Measurements from ENCODE around the gene ATG4D. TPM values are rescaled to one million over a fixed set of nuclear protein-coding genes. Genes with fewer than 3 reads are reported as not detected.
"Not testable (repeated sequence)": the region's sequence is repeated elsewhere in the genome, so short reads cannot be mapped to it uniquely, and the experiment has no call there.

The ATG4D gene
- total and polyA plus RNA-seq, 4 donors = 4.7 to 44.4 (median 11.1) TPM

GRCh38 chr19:10523135-10523636, 20.5 kb upstream of the ATG4D start:
- Histone ChIP-seq H3K27me3 (ENCODE audit: control insufficient read depth in 4 of 4, insufficient read depth in 4 of 4, low read length in 3 of 4) (peaks cover 0 to 6% (median 1%) of the 10 kb centered on the region in 4 donors), H3K9ac (ENCODE audit: low read depth in 1 of 2, low read length in 2 of 2) (no peak overlapping the region), H3K27ac (ENCODE audit: low read depth in 1 of 2, low read length in 2 of 2) (no peak overlapping the region), H3K36me3 (ENCODE audit: control insufficient read depth in 4 of 4, insufficient read depth in 3 of 4, low read depth in 1 of 4, low read length in 3 of 4) (no peaks in the 10 kb centered on the region), H3K4me3 (ENCODE audit: low read depth in 1 of 3, low read length in 3 of 3) (no peak overlapping the region), H3K9me3 (ENCODE audit: control insufficient read depth in 4 of 4, low read length in 3 of 4) (no peaks in the 10 kb centered on the region), H3K4me1 (ENCODE audit: control insufficient read depth in 4 of 4, insufficient read depth in 4 of 4, low read length in 3 of 4) (peaks cover 0 to 7% (median 2%) of the 10 kb centered on the region in 4 donors)
- TF ChIP-seq FOXA1 (IDR thresholded peaks at IDR 0.05) (no peak), MAX (IDR thresholded peaks at IDR 0.05) (no peak), HNF4G (IDR thresholded peaks at IDR 0.05) (no peak), NR2F2 (IDR thresholded peaks at IDR 0.05) (no peak), RXRA (IDR thresholded peaks at IDR 0.05) (no peak), ATF3 (IDR thresholded peaks at IDR 0.05) (no peak), GABPA (IDR thresholded peaks at IDR 0.05 in 1 of 2, conservative IDR thresholded peaks at IDR 0.05 in 1 of 2) (no peak), TAF1 (conservative IDR thresholded peaks at IDR 0.05) (no peak), JUND (IDR thresholded peaks at IDR 0.05) (no peak), EGR1 (IDR thresholded peaks at IDR 0.05; ENCODE audit: low read depth in 2 of 2) (no peak)
- TF ChIP-seq, protein P1, sequence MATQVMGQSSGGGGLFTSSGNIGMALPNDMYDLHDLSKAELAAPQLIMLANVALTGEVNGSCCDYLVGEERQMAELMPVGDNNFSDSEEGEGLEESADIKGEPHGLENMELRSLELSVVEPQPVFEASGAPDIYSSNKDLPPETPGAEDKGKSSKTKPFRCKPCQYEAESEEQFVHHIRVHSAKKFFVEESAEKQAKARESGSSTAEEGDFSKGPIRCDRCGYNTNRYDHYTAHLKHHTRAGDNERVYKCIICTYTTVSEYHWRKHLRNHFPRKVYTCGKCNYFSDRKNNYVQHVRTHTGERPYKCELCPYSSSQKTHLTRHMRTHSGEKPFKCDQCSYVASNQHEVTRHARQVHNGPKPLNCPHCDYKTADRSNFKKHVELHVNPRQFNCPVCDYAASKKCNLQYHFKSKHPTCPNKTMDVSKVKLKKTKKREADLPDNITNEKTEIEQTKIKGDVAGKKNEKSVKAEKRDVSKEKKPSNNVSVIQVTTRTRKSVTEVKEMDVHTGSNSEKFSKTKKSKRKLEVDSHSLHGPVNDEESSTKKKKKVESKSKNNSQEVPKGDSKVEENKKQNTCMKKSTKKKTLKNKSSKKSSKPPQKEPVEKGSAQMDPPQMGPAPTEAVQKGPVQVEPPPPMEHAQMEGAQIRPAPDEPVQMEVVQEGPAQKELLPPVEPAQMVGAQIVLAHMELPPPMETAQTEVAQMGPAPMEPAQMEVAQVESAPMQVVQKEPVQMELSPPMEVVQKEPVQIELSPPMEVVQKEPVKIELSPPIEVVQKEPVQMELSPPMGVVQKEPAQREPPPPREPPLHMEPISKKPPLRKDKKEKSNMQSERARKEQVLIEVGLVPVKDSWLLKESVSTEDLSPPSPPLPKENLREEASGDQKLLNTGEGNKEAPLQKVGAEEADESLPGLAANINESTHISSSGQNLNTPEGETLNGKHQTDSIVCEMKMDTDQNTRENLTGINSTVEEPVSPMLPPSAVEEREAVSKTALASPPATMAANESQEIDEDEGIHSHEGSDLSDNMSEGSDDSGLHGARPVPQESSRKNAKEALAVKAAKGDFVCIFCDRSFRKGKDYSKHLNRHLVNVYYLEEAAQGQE (IDR thresholded peaks at IDR 0.05) = no peak
- TF ChIP-seq, protein P2, sequence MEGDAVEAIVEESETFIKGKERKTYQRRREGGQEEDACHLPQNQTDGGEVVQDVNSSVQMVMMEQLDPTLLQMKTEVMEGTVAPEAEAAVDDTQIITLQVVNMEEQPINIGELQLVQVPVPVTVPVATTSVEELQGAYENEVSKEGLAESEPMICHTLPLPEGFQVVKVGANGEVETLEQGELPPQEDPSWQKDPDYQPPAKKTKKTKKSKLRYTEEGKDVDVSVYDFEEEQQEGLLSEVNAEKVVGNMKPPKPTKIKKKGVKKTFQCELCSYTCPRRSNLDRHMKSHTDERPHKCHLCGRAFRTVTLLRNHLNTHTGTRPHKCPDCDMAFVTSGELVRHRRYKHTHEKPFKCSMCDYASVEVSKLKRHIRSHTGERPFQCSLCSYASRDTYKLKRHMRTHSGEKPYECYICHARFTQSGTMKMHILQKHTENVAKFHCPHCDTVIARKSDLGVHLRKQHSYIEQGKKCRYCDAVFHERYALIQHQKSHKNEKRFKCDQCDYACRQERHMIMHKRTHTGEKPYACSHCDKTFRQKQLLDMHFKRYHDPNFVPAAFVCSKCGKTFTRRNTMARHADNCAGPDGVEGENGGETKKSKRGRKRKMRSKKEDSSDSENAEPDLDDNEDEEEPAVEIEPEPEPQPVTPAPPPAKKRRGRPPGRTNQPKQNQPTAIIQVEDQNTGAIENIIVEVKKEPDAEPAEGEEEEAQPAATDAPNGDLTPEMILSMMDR (IDR thresholded peaks at IDR 0.05; ENCODE audit: low read depth, low read length, missing input control) = no peak
- TF ChIP-seq, protein P3, sequence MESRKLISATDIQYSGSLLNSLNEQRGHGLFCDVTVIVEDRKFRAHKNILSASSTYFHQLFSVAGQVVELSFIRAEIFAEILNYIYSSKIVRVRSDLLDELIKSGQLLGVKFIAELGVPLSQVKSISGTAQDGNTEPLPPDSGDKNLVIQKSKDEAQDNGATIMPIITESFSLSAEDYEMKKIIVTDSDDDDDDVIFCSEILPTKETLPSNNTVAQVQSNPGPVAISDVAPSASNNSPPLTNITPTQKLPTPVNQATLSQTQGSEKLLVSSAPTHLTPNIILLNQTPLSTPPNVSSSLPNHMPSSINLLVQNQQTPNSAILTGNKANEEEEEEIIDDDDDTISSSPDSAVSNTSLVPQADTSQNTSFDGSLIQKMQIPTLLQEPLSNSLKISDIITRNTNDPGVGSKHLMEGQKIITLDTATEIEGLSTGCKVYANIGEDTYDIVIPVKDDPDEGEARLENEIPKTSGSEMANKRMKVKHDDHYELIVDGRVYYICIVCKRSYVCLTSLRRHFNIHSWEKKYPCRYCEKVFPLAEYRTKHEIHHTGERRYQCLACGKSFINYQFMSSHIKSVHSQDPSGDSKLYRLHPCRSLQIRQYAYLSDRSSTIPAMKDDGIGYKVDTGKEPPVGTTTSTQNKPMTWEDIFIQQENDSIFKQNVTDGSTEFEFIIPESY (IDR thresholded peaks at IDR 0.05) = no peak
- 80% methylated on average over 3 of the region's 3 CpGs for WGBS
- no peak for DNase-seq (ENCODE audit: low spot score)

- Histone ChIP-seq H3K36me3 (ENCODE audit: control insufficient read depth in 4 of 4, insufficient read depth in 3 of 4, low read depth in 1 of 4, low read length in 3 of 4) (no peaks in the 10 kb centered on the region), H3K4me3 (ENCODE audit: low read depth in 1 of 3, low read length in 3 of 3) (no peak overlapping the region), H3K9ac (ENCODE audit: low read depth in 1 of 2, low read length in 2 of 2) (no peak overlapping the region), H3K9me3 (ENCODE audit: control insufficient read depth in 4 of 4, low read length in 3 of 4) (no peaks in the 10 kb centered on the region), H3K4me1 (ENCODE audit: control insufficient read depth in 4 of 4, insufficient read depth in 4 of 4, low read length in 3 of 4) (no peaks in the 10 kb centered on the region), H3K27me3 (ENCODE audit: control insufficient read depth in 4 of 4, insufficient read depth in 4 of 4, low read length in 3 of 4) (no peaks in the 10 kb centered on the region), H3K27ac (ENCODE audit: low read depth in 1 of 2, low read length in 2 of 2) (no peak overlapping the region)
- no peak for DNase-seq (ENCODE audit: low spot score)
- 90% methylated on average over 7 of the region's 7 CpGs for WGBS
- TF ChIP-seq FOXA1 (IDR thresholded peaks at IDR 0.05) (no peak), RXRA (IDR thresholded peaks at IDR 0.05) (no peak), GABPA (IDR thresholded peaks at IDR 0.05 in 1 of 2, conservative IDR thresholded peaks at IDR 0.05 in 1 of 2) (no peak), YY1 (IDR thresholded peaks at IDR 0.05) (no peak), FOXA2 (IDR thresholded peaks at IDR 0.05) (no peak), HNF4G (IDR thresholded peaks at IDR 0.05) (no peak), ATF3 (IDR thresholded peaks at IDR 0.05) (no peak)
- TF ChIP-seq, protein P2 (IDR thresholded peaks at IDR 0.05; ENCODE audit: low read depth, low read length, missing input control) = no peak
Measured at GRCh38 chr19:10525636-10526035, 18.1 kb upstream of the ATG4D start.

- H3K9ac ChIP-seq (ENCODE audit: low read depth in 1 of 2, low read length in 2 of 2); H3K4me1 ChIP-seq (ENCODE audit: control insufficient read depth in 4 of 4, insufficient read depth in 4 of 4, low read length in 3 of 4); DNase-seq (ENCODE audit: low spot score); H3K27ac ChIP-seq (ENCODE audit: low read depth in 1 of 2, low read length in 2 of 2); H3K4me3 ChIP-seq (ENCODE audit: low read depth in 1 of 3, low read length in 3 of 3); H3K9me3 ChIP-seq (ENCODE audit: control insufficient read depth in 4 of 4, low read length in 3 of 4); H3K27me3 ChIP-seq (ENCODE audit: control insufficient read depth in 4 of 4, insufficient read depth in 4 of 4, low read length in 3 of 4); H3K36me3 ChIP-seq (ENCODE audit: control insufficient read depth in 4 of 4, insufficient read depth in 3 of 4, low read depth in 1 of 4, low read length in 3 of 4): not testable (repeated sequence)
- 91% methylated on average over 8 of the region's 8 CpGs for WGBS
Measured at GRCh38 chr19:10526887-10527286, 16.8 kb upstream of the ATG4D start.
